CD4-positive, alpha-beta T cell (primary cell): ENCODE data around the gene KHK. TPM values are rescaled to one million over a fixed set of nuclear protein-coding genes. Genes with fewer than 3 reads are reported as not detected.

Experiments
- ATAC-seq: fragments of 200-7000 bp; cut with Tn5 transposase; one replicate; pipeline ENCODE4 v1.10.0; 2022; ENCODE audit warnings: mild to moderate bottlenecking; ENCODE audit not compliant: poor library complexity
- CTCF ChIA-PET: fragments of 350-600 bp; sonication (Branson Sonifier 250); formaldehyde crosslinking; loops from one replicate; lab custom pipeline; 2021; ENCODE audit warnings: antibody characterized with exemption, inconsistent platforms; lab: Charles Lee
- POLR2A ChIA-PET: fragments of 350-600 bp; sonication (Branson Sonifier 250); formaldehyde crosslinking; loops from one replicate; lab custom pipeline; 2021; ENCODE audit warnings: antibody characterized with exemption, inconsistent platforms; lab: Charles Lee
- DNase-seq, 14 experiments: peaks; one replicate each; pipeline ENCODE4 v3.0.0-alpha.2; 2013 to 2020; ENCODE audit warnings: mixed read lengths in 2 of 14
- H3K27ac ChIP-seq, 2 donors: one replicate each; pipeline versions ENCODE4 v1.5.1 to v1.7.0; 2013; ENCODE audit warnings: low read length in 2 of 2, low read depth in 1 of 2, mild to moderate bottlenecking in 1 of 2
- H3K27me3 ChIP-seq, 2 experiments: 1 replicate in 1 of 2; 2 replicates in 1 of 2; pipeline versions ENCODE4 v1.6.1 to v1.7.0; 2013; ENCODE audit warnings: low read length in 2 of 2, control low read depth in 1 of 2, mild to moderate bottlenecking in 1 of 2, moderate library complexity in 1 of 2; ENCODE audit not compliant: insufficient read depth in 2 of 2, control insufficient read depth in 1 of 2
- H3K36me3 ChIP-seq: one replicate; pipeline ENCODE4 v1.6.1; 2013; ENCODE audit warnings: low read length, control low read depth; ENCODE audit not compliant: insufficient read depth
- H3K4me1 ChIP-seq: one replicate; pipeline ENCODE4 v1.6.1; 2013; ENCODE audit warnings: low read length, control low read depth; ENCODE audit not compliant: insufficient read depth
- H3K4me3 ChIP-seq: one replicate; pipeline ENCODE4 v1.5.1; 2013; ENCODE audit warnings: mild to moderate bottlenecking, low read length, moderate library complexity
- H3K9me3 ChIP-seq, 2 experiments: 1 replicate in 1 of 2; 2 replicates in 1 of 2; pipeline versions ENCODE4 v1.6.1 to v1.7.0; 2013; ENCODE audit warnings: low read length in 2 of 2, mild to moderate bottlenecking in 2 of 2, control low read depth in 1 of 2, moderate library complexity in 1 of 2; ENCODE audit not compliant: control insufficient read depth in 1 of 2, insufficient read depth in 1 of 2
- H3K27ac Mint-ChIP-seq: one replicate; pipeline ENCODE4 v1.8.0; 2020; ENCODE audit warnings: mixed read lengths
- H3K27me3 Mint-ChIP-seq: one replicate; pipeline ENCODE4 v1.8.0; 2021; ENCODE audit warnings: mixed read lengths
- H3K36me3 Mint-ChIP-seq: one replicate; pipeline ENCODE4 v1.8.0; 2021; ENCODE audit warnings: low read depth, mixed read lengths
- H3K4me1 Mint-ChIP-seq: one replicate; pipeline ENCODE4 v1.8.0; 2021; ENCODE audit warnings: low read depth, mixed read lengths
- H3K4me3 Mint-ChIP-seq: one replicate; pipeline ENCODE4 v1.8.0; 2020; ENCODE audit warnings: mild to moderate bottlenecking, mixed read lengths
- H3K9me3 Mint-ChIP-seq: one replicate; pipeline ENCODE4 v1.8.0; 2020; ENCODE audit warnings: mixed read lengths
- intact Hi-C, 2 experiments: fragments of 100-400 bp; cut with DNase I in 1 of 2; cut with micrococcal nuclease in 1 of 2; formaldehyde crosslinking; loops; one replicate each; pipeline versions ENCODE4 v1.15.1 to v1.9.0; 2023 to 2025; cut with DNase I, micrococcal nuclease
- total RNA-seq, 174 experiments: library from RNA in 2 of 174; stranded (reverse) in 2 of 174; gene quantifications; one replicate each; pipeline ENCODE4 v1.2.3 and lab custom pipeline; 2021 to 2026
- TF ChIP-seq, protein P1 (sequence below): fragments of 200-600 bp; IDR thresholded peaks from one replicate; pipeline ENCODE4 v1.8.0; 2022; ENCODE audit warnings: antibody characterized with exemption, mild to moderate bottlenecking

KHK gene
- total RNA-seq, 2 experiments from 2014 or later, result 4.7 TPM

DNA sequence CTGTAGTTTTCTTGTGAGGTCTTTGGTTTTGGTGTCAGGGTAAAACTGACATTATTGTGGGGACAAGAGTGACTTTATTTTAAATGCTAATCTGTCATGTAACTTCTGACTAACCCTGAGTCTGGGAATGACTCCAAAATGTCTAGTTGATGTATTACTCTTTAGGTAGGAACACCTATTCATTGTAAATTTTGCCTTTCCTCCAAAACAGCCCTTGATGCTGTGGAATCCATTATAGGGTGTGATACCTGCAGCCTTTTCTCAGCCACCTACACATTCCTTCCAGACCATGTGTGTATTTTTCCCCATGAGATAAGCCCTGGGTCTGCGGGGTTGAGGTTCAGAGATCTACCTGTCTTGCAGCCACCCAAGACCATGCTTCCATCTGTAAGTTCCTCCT is 56.7 kb downstream of the KHK start:
- no peaks in the 10 kb centered on the region for H3K4me1 Mint-ChIP-seq
- TF ChIP-seq, protein P1, sequence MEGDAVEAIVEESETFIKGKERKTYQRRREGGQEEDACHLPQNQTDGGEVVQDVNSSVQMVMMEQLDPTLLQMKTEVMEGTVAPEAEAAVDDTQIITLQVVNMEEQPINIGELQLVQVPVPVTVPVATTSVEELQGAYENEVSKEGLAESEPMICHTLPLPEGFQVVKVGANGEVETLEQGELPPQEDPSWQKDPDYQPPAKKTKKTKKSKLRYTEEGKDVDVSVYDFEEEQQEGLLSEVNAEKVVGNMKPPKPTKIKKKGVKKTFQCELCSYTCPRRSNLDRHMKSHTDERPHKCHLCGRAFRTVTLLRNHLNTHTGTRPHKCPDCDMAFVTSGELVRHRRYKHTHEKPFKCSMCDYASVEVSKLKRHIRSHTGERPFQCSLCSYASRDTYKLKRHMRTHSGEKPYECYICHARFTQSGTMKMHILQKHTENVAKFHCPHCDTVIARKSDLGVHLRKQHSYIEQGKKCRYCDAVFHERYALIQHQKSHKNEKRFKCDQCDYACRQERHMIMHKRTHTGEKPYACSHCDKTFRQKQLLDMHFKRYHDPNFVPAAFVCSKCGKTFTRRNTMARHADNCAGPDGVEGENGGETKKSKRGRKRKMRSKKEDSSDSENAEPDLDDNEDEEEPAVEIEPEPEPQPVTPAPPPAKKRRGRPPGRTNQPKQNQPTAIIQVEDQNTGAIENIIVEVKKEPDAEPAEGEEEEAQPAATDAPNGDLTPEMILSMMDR, result no peak
- DNase-seq, result no peak
- no peak overlapping the region for H3K4me3 ChIP-seq
- no peaks in the 10 kb centered on the region for H3K4me1 ChIP-seq
- intact Hi-C loops, result no loop called here
- ATAC-seq, result no peak
- no peak overlapping the region for H3K27ac Mint-ChIP-seq
- no peak overlapping the region for H3K27ac ChIP-seq
- POLR2A ChIA-PET, result no interaction called here
- H3K4me3 Mint-ChIP-seq, result no peak overlapping the region
- H3K27me3 Mint-ChIP-seq, result peaks cover 18% of the 10 kb centered on the region
- CTCF ChIA-PET, result no interaction called here
- peaks cover 0 to 3% of the 10 kb centered on the region in 2 experiments for H3K9me3 ChIP-seq
- H3K27me3 ChIP-seq, result peaks cover 0 to 4% of the 10 kb centered on the region in 2 experiments
- no peaks in the 10 kb centered on the region for H3K36me3 Mint-ChIP-seq
- H3K36me3 ChIP-seq, result no peaks in the 10 kb centered on the region
- H3K9me3 Mint-ChIP-seq, result peaks cover 5% of the 10 kb centered on the region

DNA sequence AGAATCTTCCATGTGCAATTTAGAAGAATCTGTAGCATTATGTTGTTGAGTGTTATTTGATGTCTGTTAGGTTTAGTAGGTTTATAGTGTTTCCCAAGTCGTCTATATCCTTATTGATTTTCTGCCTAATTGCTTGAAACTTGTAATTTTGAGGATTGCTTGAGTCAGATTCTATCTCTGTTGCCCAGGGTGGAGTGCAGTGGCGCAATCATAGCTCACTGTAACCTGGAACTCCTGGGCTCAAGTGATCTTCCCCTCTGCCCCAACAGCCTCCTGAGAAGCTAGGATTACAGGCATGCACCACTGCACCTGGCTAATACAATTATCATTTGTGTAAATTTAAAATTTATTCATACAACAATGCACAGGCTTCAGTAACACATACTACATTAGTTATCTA is 59.1 kb downstream of the KHK start:
- Histone ChIP-seq H3K4me3 (no peak overlapping the region), H3K27ac (no peak overlapping the region), H3K9me3 (peaks cover 0 to 3% of the 10 kb centered on the region in 2 experiments), H3K4me1 (no peaks in the 10 kb centered on the region), H3K27me3 (peaks cover 0 to 4% of the 10 kb centered on the region in 2 experiments), H3K36me3 (no peaks in the 10 kb centered on the region)
- H3K27me3 Mint-ChIP-seq, result peaks cover 20% of the 10 kb centered on the region
- no peak overlapping the region for H3K4me3 Mint-ChIP-seq
- POLR2A ChIA-PET, result interaction anchor here (1.2 kb wide), 1 partner anchor 24 kb away, joined by 3 read pairs; no protein-coding TSS in a partner anchor
- TF ChIP-seq, protein P1, result no peak
- H3K27ac Mint-ChIP-seq, result no peak overlapping the region
- peaks cover 5% of the 10 kb centered on the region for H3K9me3 Mint-ChIP-seq
- no peaks in the 10 kb centered on the region for H3K36me3 Mint-ChIP-seq
- no peaks in the 10 kb centered on the region for H3K4me1 Mint-ChIP-seq
- CTCF ChIA-PET, result no interaction called here
- intact Hi-C loops, result loop anchor here in 1 of 2 experiments (5.0 kb wide), 1 partner anchor 33 kb away; no protein-coding TSS in a partner anchor
- DNase-seq, result no peak
- no peak for ATAC-seq

DNA sequence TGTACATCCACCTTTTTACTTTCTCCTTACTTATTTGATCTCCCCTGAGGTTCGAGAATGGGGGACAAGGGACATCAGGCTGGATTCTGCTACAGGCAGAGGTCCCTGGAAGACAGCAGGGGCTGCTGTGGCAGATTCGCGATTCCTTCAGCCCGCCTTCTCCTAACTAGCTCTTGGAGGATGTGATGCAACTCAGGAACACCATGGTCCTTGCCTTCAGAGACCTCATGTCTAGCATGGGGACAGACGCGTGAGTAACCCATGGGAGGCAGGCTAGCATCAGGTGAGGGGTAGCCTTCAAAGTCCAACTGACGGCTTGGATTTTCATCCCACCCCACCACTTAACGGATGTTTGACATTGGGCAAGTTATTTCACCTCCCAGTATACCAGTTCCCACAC is 61.4 kb downstream of the KHK start:
- H3K27me3 ChIP-seq, result peaks cover 0 to 4% of the 10 kb centered on the region in 2 experiments
- Mint-ChIP-seq H3K27me3 (peaks cover 19% of the 10 kb centered on the region), H3K27ac (no peak overlapping the region), H3K9me3 (peaks cover 2% of the 10 kb centered on the region), H3K4me3 (no peak overlapping the region), H3K36me3 (no peaks in the 10 kb centered on the region), H3K4me1 (no peaks in the 10 kb centered on the region)
- TF ChIP-seq, protein P1, result no peak
- no peaks in the 10 kb centered on the region for H3K9me3 ChIP-seq
- no peaks in the 10 kb centered on the region for H3K36me3 ChIP-seq
- no peak for ATAC-seq
- POLR2A ChIA-PET, result no interaction called here
- no peak for DNase-seq
- intact Hi-C loops, result loop anchor here in 1 of 2 experiments (5.0 kb wide), 1 partner anchor 36 kb away; no protein-coding TSS in a partner anchor
- no peaks in the 10 kb centered on the region for H3K4me1 ChIP-seq
- no peak overlapping the region for H3K27ac ChIP-seq
- CTCF ChIA-PET, result no interaction called here
- H3K4me3 ChIP-seq, result no peak overlapping the region
